Astrocyte (in vitro differentiated cells and primary cell): ENCODE data around the gene HCAR2.

Source experiments
- EZH2 ChIP-seq: IDR thresholded peaks from 2 replicates; pipeline ENCODE4 v1.6.1; 2012; ENCODE audit warnings: mild to moderate bottlenecking, low read length, inconsistent platforms; ENCODE audit not compliant: insufficient read depth
- TF ChIP-seq, protein P1 (sequence below): IDR thresholded peaks from 2 replicates; pipeline ENCODE4 v1.5.1; 2011; ENCODE audit warnings: low read depth, mild to moderate bottlenecking, inconsistent platforms, low read length, moderate library complexity; ENCODE audit not compliant: insufficient read depth

GRCh38 chr12:122722387-122722786 lies 19.2 kb upstream of the HCAR2 start:
- TF ChIP-seq, protein P1, sequence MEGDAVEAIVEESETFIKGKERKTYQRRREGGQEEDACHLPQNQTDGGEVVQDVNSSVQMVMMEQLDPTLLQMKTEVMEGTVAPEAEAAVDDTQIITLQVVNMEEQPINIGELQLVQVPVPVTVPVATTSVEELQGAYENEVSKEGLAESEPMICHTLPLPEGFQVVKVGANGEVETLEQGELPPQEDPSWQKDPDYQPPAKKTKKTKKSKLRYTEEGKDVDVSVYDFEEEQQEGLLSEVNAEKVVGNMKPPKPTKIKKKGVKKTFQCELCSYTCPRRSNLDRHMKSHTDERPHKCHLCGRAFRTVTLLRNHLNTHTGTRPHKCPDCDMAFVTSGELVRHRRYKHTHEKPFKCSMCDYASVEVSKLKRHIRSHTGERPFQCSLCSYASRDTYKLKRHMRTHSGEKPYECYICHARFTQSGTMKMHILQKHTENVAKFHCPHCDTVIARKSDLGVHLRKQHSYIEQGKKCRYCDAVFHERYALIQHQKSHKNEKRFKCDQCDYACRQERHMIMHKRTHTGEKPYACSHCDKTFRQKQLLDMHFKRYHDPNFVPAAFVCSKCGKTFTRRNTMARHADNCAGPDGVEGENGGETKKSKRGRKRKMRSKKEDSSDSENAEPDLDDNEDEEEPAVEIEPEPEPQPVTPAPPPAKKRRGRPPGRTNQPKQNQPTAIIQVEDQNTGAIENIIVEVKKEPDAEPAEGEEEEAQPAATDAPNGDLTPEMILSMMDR: no peak
- no peak for TF ChIP-seq EZH2
